ENCODE data around the gene UPK1A. TPM values are rescaled to one million over a fixed set of nuclear protein-coding genes. Genes with fewer than 3 reads are reported as not detected.
"Not testable (repeated sequence)": the region's sequence is repeated elsewhere in the genome, so short reads cannot be mapped to it uniquely, and the experiment has no call there.

Gene UPK1A
- total and polyA plus RNA-seq, 8 donors, result 0.16 TPM; not detected in 7

DNA sequence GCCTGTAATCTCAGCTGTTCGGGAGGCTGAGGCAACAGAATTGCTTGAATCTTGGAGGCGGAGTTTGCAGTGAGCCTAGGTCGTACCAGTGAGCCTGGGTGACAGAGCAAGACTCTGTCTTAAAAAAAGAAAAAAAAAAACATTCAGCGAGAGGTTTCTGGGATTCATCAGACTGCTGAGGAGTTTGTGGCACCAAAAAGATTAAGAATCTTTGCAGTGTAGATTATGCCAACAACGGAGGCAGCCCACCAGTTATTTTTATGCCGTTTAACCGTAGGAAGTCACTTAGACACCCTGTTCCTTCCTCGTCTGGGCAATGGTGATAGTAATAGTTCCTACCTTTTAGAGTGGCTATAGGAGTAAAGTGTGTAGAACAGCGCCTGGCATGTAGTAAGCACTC lies 15.7 kb upstream of the UPK1A start:
- no peaks in the 10 kb centered on the region for H3K27me3 ChIP-seq
- intact Hi-C loops (cut with DNase I), result no loop called here
- 79% methylated on average over 9 of the region's 9 CpGs for WGBS, 2 donors
- FAIRE-seq, result no peak
- ATAC-seq, result no peak
- peaks cover 0 to 12% (median 8%) of the 10 kb centered on the region in 3 donors for H3K4me1 ChIP-seq
- no peaks in the 10 kb centered on the region for H3K9me3 ChIP-seq
- no peak for TF ChIP-seq CTCF (IDR thresholded peaks at IDR 0.05)
- no peak overlapping the region for H3K27ac ChIP-seq
- peaks cover 3 to 24% (median 5%) of the 10 kb centered on the region in 3 donors for H3K36me3 ChIP-seq
- no peak overlapping the region for H3K4me3 ChIP-seq
- no peak for DNase-seq

DNA sequence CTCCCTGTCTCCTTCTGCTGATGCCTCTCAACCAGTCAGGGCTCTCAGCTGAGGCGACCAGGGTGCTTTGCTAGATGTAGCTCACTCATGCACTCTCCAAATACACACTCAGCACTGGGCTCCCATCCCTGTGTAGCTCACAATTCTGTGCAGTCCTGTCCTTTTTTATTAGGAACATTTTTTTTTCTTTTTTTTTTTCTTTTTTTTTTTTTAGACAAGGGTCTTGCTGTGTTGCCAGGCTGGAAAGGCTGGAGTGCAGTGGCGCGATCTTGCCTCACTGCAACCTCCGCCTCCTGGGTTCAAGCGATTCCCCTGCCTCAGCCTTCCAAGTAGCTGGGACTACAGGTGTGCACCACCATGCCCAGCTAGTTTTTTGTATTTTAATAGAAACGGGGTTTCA lies 11.5 kb upstream of the UPK1A start:
- H3K27me3 ChIP-seq; intact Hi-C loops (cut with DNase I); H3K4me3 ChIP-seq; ATAC-seq; FAIRE-seq; H3K9me3 ChIP-seq; H3K4me1 ChIP-seq; H3K27ac ChIP-seq; DNase-seq: not testable (repeated sequence)
- peaks cover 3 to 60% (median 5%) of the 10 kb centered on the region in 3 donors for H3K36me3 ChIP-seq
- 93 to 95% methylated on average over 6 of the region's 6 CpGs for WGBS, 2 donors

DNA sequence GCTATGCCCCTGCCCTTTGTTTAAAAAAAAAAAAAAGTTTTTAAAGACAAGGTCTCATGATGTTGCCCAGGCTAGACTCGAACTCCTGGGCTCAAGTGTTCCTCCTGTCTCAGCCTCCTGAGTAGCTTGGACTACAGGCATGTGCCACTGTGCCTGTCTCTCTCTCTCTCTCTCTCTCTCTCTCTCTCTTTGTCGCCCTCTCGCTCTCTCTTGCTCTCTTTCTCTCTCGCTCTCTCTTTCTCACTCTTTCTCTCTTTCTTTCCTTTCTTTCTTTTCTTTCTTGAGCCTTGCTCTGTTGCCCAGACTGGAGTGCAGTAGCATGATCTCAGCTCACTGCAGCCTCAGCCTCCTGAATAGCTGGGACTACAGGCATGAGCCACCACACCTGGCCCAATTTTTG lies 10.7 kb upstream of the UPK1A start:
- intact Hi-C loops (cut with DNase I), result no loop called here
- Histone ChIP-seq H3K36me3 (peaks cover 3 to 65% (median 5%) of the 10 kb centered on the region in 3 donors), H3K9me3 (no peaks in the 10 kb centered on the region), H3K27me3 (no peaks in the 10 kb centered on the region), H3K4me3 (no peak overlapping the region), H3K27ac (no peak overlapping the region), H3K4me1 (no peaks in the 10 kb centered on the region)
- DNase-seq (no peak), ATAC-seq (no peak), FAIRE-seq (no peak)
- no peak for TF ChIP-seq CTCF (IDR thresholded peaks at IDR 0.05)
- WGBS, 2 donors, result 95 to 96% methylated on average over 4 of the region's 4 CpGs

DNA sequence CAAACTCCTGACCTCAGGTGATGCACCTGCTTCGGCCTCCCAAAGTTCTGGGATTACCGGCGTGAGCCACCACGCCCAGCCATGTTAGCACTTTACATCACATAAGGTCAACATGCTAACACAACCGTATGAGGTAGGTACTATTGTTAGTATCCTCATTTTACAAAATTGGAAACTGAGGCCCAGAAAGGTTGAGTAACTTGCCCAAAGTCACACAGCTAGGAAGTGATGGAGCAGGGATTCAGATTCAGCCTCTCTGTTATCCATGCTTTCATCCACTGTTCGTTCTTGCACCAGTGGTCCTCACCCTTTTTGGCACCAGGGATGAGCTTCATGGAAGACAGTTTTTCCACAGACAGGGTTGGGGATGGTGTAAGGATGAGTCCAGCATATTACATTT lies 9.6 kb upstream of the UPK1A start:
- FAIRE-seq (no peak), ATAC-seq (no peak), DNase-seq (no peak)
- 94 to 96% methylated on average over 6 of the region's 6 CpGs for WGBS, 2 donors
- Histone ChIP-seq H3K4me3 (no peak overlapping the region), H3K9me3 (no peaks in the 10 kb centered on the region), H3K4me1 (no peaks in the 10 kb centered on the region), H3K27ac (no peak overlapping the region), H3K27me3 (no peaks in the 10 kb centered on the region), H3K36me3 (peaks cover 3 to 62% (median 5%) of the 10 kb centered on the region in 3 donors)
- TF ChIP-seq CTCF (IDR thresholded peaks at IDR 0.05), result no peak
- intact Hi-C loops (cut with DNase I), result no loop called here

DNA sequence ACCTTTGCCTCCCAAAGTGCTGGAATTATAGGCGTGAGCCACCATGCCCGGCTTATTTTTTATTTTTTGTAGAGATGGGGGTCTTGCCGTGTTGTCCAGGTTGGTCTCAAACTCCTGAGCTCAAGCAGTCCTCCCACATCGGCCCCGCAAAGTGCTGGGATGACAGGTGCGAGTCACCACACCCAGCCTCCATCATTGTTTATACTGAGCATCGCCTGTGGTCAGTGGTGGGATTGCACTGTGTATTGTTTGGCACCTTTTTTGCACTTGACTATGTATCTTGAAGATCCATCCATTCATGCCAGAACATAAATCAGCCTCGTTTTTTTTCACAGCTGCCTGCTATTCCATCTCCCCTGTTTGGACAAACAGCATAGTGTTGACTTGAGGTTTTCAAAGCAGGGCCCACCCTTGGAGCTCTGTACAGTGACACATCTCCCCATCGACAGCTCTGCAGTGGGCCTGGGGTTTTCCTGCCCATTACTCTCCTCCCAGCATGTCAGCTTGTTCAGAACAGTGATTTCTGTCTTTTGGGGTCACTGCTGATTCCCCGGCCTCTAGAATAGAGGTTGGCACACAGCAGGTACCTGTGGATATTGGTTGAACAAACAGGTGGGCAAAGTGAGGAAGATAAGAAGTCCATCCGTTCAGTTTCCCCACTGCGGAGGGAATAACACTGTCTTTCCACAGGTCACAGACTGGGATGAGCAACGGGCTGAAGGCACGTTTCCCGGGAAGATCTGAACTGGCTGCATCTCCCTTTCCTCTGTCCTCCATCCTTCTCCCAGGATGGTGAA lies 8.2 kb upstream of the UPK1A start:
- ATAC-seq (no peak), FAIRE-seq (no peak), DNase-seq (no peak)
- no peaks in the 10 kb centered on the region for H3K27me3 ChIP-seq
- no peaks in the 10 kb centered on the region for H3K9me3 ChIP-seq
- intact Hi-C loops (cut with DNase I), result no loop called here
- H3K27ac ChIP-seq, result no peak overlapping the region
- H3K4me1 ChIP-seq, result no peaks in the 10 kb centered on the region
- 86 to 89% methylated on average over 15 of the region's 15 CpGs for WGBS, 2 donors
- TF ChIP-seq CTCF (IDR thresholded peaks at IDR 0.05), result no peak
- no peak overlapping the region for H3K4me3 ChIP-seq
- peaks cover 0 to 65% (median 5%) of the 10 kb centered on the region in 3 donors for H3K36me3 ChIP-seq
